Activated T-cell treated with anti-CD3 and anti-CD28 coated beads, Interleukin-2, amount 50 U/mL, for 24 hours (primary cell): Measurements from ENCODE around the gene NDUFB10.

Source experiments
- DNase-seq: peaks from one replicate; pipeline ENCODE4 v3.0.0-alpha.2; 2020
- H3K27ac Mint-ChIP-seq: 2 replicates; pipeline ENCODE4 v1.8.0; 2020; ENCODE audit warnings: mild to moderate bottlenecking, mixed read lengths
- H3K27me3 Mint-ChIP-seq: 2 replicates; pipeline ENCODE4 v1.8.0; 2020; ENCODE audit warnings: mixed read lengths
- H3K36me3 Mint-ChIP-seq: 2 replicates; pipeline ENCODE4 v1.8.0; 2020; ENCODE audit warnings: low read depth, mixed read lengths
- H3K4me1 Mint-ChIP-seq: 2 replicates; pipeline ENCODE4 v1.8.0; 2020; ENCODE audit warnings: low read depth, mixed read lengths
- H3K4me3 Mint-ChIP-seq: 2 replicates; pipeline ENCODE4 v1.8.0; 2020; ENCODE audit warnings: mild to moderate bottlenecking, moderate library complexity, mixed read lengths
- H3K9me3 Mint-ChIP-seq: 2 replicates; pipeline ENCODE4 v1.8.0; 2020; ENCODE audit warnings: mixed read lengths

The NDUFB10 gene

DNA sequence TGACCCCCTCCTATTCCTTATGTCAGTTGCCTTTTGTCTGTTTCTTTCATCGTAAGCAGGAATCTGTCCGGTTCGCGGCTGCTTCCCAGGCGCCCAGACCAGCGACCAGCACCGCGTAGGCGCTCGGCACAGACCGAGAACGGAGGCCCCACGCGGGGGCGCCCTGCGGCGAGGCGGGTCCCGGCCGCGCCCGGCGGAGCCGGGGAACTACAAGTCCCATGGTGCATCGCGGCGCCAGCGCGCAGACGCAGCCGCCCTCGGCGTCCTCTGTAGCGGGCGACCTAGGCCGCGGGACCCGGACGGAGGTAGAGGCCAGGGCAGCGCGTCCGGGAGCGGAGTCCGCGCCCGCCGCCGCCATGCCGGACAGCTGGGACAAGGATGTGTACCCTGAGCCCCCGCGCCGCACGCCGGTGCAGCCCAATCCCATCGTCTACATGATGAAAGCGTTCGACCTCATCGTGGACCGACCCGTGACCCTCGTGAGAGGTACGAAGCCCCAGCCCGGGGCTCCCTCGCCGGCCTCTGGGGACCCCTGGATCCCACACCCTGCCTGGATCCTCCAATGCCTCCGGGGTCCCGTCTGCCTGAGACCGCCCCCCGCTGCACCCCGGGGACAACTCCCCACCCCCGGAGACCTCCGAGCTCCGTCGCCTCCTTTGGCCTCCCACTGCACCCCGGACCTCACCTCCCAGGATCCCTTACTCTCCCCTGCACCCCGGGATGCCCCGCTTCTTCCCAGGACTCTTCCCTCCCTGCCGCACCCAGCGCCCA lies at the start of gene NDUFB10:
Gene NDUFB10 (plus strand): TSS at position 270 of the 771 bp plus-strand sequence. CDS start 87 bp downstream, at position 357.
- Mint-ChIP-seq H3K36me3 (peaks cover 50% of the 10 kb centered on the region), H3K9me3 (no peaks in the 10 kb centered on the region), H3K4me1 (peaks cover 38% of the 10 kb centered on the region), H3K4me3 (peak within 1 kb of the TSS; percentile 87), H3K27me3 (no peaks in the 10 kb centered on the region), H3K27ac (peak within 1 kb of the TSS; percentile 94)
- DNase-seq: peak; percentile 96

- Mint-ChIP-seq H3K4me3 (no peak overlapping the region), H3K36me3 (no peaks in the 10 kb centered on the region), H3K27me3 (peaks cover 18% of the 10 kb centered on the region), H3K27ac (no peak overlapping the region), H3K4me1 (no peaks in the 10 kb centered on the region), H3K9me3 (no peaks in the 10 kb centered on the region)
- DNase-seq: no peak
Observed at GRCh38 chr16:1909561-1910231, 49.6 kb upstream of the NDUFB10 start.

- Mint-ChIP-seq H3K27me3 (peaks cover 37% of the 10 kb centered on the region), H3K36me3 (no peaks in the 10 kb centered on the region), H3K9me3 (no peaks in the 10 kb centered on the region), H3K4me3 (no peak overlapping the region), H3K4me1 (no peaks in the 10 kb centered on the region), H3K27ac (no peak overlapping the region)
- DNase-seq: no peak
Observed at GRCh38 chr16:1911467-1912214, 47.7 kb upstream of the NDUFB10 start.

DNA sequence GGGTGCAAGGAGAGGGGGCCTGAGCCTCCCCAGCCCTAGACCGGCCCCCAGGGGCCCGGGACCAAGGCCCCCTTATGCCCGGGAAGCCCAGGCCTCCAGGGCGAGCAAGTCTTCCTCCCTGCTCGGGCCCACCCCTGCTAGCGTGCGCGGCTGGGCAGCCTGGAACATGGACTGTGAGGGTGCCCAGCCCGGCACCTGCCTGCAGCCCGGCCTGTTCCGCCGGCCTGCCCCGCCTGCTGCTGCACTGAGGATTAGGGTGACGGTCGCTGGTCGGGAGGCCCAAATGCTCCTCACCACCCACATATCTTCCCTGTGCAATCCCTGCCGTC lies 47.2 kb upstream of the NDUFB10 start:
- Mint-ChIP-seq H3K36me3 (no peaks in the 10 kb centered on the region), H3K27me3 (peaks cover 39% of the 10 kb centered on the region), H3K4me3 (no peak overlapping the region), H3K9me3 (no peaks in the 10 kb centered on the region), H3K4me1 (no peaks in the 10 kb centered on the region), H3K27ac (no peak overlapping the region)
- no peak for DNase-seq

DNA sequence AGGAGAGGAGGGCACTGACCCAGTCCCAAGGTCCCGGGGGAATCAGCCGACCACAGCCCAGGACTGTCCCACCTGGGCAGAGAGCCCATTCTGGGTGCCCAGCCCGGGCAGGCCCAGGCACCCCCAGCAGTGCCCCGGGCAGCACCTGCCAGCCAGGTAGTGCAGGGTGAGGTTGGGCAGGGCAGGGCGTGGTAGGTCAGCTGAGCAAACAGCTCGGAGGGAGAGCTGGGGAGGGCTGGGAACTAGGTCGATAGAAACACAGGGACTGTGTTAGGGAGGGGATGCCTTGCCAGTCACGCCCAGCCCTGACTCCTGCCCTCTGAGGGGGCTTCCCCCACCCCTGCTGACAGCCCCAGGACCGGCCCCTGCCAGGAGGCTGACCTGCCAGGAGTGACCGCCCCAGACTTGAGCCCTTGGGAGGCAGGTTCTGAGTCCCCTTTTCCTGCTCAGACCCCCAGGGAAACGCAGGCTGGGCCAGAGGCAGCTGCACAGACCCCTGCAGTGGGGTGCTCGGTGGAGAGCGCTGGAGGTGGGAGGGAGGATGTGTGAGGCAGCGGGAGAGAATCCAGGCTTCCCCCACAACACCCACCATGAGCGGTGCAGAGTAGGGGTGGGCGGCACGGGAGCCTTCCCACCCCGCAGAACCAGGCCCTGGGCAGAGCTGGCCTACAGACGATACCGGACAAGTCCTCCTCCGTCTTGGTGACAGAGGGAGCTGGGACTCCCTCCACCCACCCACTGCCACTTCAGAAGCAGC lies 45.8 kb upstream of the NDUFB10 start:
- no peak overlapping the region for H3K27ac Mint-ChIP-seq
- no peaks in the 10 kb centered on the region for H3K36me3 Mint-ChIP-seq
- no peak overlapping the region for H3K4me3 Mint-ChIP-seq
- peaks cover 39% of the 10 kb centered on the region for H3K27me3 Mint-ChIP-seq
- no peaks in the 10 kb centered on the region for H3K4me1 Mint-ChIP-seq
- DNase-seq: no peak
- no peaks in the 10 kb centered on the region for H3K9me3 Mint-ChIP-seq

DNA sequence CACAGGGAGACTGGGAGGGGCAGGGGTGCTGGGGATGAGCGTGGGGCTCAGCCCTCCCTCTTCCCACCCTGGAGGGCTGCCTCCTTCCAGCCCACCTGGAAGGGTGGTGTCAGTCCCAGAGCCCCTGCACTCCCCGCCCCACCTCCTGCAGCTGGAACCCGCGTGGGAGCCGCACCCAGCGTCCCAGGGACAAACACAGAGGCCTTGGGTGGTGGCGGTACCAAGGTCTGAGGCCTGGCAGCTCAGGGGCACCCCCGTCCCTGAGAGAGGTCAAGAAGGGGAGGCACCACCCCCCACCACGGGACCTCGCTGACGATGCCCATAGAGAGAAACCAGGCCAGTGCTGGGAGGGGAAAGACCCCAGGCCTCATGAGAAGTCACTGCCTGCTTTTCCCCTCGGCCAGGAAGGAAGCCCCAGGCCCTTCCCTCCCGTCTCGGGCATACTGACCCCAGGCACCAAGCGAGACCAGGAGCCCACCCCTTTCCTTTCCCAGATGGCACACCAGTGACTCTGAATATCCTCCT lies 45.2 kb upstream of the NDUFB10 start:
- Mint-ChIP-seq H3K27ac (no peak overlapping the region), H3K4me3 (no peak overlapping the region), H3K36me3 (no peaks in the 10 kb centered on the region), H3K9me3 (no peaks in the 10 kb centered on the region), H3K4me1 (no peaks in the 10 kb centered on the region), H3K27me3 (peaks cover 40% of the 10 kb centered on the region)
- DNase-seq: no peak

GRCh38 chr16:1914988-1915387 lies 44.4 kb upstream of the NDUFB10 start:
- Mint-ChIP-seq H3K27me3 (peaks cover 45% of the 10 kb centered on the region), H3K9me3 (no peaks in the 10 kb centered on the region), H3K4me3 (no peak overlapping the region), H3K36me3 (no peaks in the 10 kb centered on the region), H3K27ac (no peak overlapping the region), H3K4me1 (no peaks in the 10 kb centered on the region)
- no peak for DNase-seq

GRCh38 chr16:1915732-1916639 lies 43.4 kb upstream of the NDUFB10 start:
- DNase-seq: no peak
- Mint-ChIP-seq H3K9me3 (no peaks in the 10 kb centered on the region), H3K27ac (no peak overlapping the region), H3K4me1 (peaks cover 3% of the 10 kb centered on the region), H3K36me3 (no peaks in the 10 kb centered on the region), H3K4me3 (no peak overlapping the region), H3K27me3 (peaks cover 55% of the 10 kb centered on the region)

DNA sequence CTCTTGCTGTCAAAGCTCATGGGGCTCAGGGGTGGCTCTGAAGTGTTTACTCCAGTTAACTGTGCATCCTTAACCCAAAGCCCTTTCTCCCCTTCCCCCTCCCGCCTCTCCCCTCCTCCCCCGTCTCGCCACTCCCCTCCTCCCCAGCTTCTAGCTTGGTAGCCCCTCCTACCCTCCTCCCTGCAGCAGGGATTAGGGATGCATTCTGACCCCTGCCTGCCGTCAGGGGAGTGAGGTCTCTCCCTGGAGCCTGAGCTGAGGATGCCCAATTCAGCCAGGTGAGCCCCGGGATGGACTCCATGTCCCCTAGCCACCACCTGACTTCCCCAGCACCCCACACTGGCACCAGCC lies 42.7 kb upstream of the NDUFB10 start:
- no peak for DNase-seq
- no peak overlapping the region for H3K27ac Mint-ChIP-seq
- H3K4me3 Mint-ChIP-seq: no peak overlapping the region
- H3K9me3 Mint-ChIP-seq: no peaks in the 10 kb centered on the region
- H3K27me3 Mint-ChIP-seq: peaks cover 61% of the 10 kb centered on the region
- no peaks in the 10 kb centered on the region for H3K36me3 Mint-ChIP-seq
- peaks cover 3% of the 10 kb centered on the region for H3K4me1 Mint-ChIP-seq

DNA sequence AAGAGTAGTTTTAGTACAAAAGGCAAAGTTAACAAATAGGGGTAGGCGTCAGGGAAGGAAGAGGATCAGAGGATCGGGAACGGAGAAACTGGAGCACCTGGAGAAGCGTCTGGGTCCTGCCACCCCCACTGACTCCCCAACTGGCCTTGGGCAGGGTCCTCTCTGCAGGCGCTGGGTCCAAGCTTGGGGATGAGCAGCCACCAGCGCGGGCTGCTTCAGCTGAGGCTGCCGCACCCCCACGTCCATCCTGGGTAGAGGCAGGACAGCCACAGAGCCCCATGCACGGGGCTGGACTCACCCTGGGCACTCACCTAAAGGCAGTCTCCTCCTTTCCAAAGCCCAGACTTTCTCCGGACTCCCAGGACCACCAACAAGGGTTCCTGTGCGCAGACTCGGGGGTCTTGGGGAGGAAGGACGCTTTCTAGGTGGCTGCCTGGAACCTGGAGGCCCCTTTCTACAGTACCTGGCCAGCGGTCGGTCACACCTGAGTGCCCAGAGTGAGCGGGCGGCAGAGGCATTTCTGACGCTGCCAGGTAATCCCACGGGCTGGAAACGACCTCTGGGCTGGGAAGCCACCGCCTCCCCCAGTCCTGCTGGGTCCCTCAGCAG lies 42.2 kb upstream of the NDUFB10 start:
- Mint-ChIP-seq H3K36me3 (no peaks in the 10 kb centered on the region), H3K9me3 (no peaks in the 10 kb centered on the region), H3K4me3 (no peak overlapping the region), H3K27ac (no peak overlapping the region), H3K4me1 (peaks cover 3% of the 10 kb centered on the region), H3K27me3 (peaks cover 65% of the 10 kb centered on the region)
- DNase-seq: no peak

DNA sequence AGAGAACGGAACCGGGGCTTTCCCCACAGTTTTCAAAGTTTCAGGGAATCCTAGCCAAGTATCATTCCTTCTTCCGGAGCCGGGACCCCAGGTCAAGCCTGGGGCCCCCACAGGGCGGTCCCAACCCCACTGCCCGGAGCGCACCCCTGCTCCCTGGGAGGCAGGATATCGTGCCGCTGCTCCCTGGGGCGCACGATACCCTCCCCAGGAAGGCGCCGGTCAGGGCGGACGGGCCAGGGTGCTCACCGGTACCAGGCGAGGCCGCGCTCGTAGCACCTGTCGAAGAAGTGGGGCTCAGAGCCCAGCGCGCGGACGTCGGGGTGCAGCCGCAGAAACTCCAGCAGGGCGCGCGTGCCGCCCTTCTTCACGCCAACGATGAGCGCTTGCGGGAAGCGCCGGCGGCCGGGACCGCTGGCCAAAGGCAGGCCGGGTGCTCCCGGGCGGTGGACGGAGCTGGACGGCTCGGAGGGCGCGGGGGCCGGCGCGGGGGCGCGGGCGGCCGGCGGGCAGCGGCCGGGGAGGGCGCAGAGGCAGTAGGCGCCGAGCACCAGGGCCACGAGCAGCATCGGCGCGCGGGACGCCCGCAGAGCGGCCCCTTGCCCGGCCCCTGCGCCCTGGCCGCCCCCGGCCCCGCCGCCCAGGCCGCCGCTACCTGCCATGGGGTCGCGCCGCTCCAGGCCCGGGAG lies 41.5 kb upstream of the NDUFB10 start:
- no peak overlapping the region for H3K4me3 Mint-ChIP-seq
- no peak for DNase-seq
- H3K36me3 Mint-ChIP-seq: no peaks in the 10 kb centered on the region
- H3K9me3 Mint-ChIP-seq: no peaks in the 10 kb centered on the region
- peaks cover 3% of the 10 kb centered on the region for H3K4me1 Mint-ChIP-seq
- no peak overlapping the region for H3K27ac Mint-ChIP-seq
- H3K27me3 Mint-ChIP-seq: peaks cover 71% of the 10 kb centered on the region

DNA sequence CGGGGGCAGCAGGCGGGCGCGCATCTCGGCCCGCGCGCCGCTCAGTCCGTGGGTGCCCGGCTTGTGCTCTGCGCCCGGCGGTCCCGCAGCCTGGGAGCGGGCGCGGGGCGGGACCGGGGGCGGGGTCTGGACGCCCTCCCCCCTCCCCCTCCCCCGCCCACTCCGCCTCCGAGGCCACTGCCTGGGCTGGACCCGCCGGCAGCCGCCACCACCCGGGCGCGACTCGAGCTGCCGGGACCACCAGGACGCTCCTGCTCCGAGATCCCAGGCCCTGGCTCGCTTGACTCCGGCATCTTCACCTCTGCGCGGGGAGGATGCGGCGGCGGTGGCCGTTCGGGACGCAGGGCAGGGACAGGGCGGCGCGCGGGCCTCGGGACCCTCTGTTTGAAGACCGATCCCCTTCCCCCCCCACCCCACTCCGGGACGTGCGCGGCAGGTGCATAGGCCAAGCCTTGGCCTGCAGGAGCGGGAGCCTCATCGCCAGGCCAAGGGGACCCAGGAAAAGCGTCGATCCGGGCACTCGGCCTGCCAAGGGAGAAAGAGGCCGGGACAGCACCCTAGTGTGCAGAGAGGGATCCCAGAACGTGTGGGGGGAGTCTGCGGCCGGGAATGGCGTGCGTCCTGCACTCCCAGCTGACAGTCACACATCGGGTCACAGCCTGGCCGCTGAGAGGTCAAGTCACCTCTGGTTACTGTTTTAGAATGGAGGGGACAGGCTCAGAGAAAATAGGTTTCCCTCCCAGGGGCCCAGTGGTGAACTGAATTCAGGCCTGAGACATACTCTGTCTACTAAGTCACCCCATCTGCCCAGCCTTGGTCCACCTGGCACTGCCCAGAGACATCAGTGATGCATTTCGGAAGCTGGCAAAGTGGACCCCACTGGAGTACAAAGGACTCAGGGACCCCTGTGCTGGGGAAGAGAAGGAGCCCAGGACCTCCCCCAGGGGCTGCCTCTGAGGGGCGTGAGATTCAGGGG lies 40.7 kb upstream of the NDUFB10 start, which contains the start of gene HS3ST6:
Gene HS3ST6 (minus strand): TSS at position 65 of the 976 bp plus-strand sequence. CDS start 92 bp downstream, outside the sequence.
- H3K4me3 Mint-ChIP-seq: no peak within 1 kb of the TSS
- peaks cover 3% of the 10 kb centered on the region for H3K4me1 Mint-ChIP-seq
- H3K36me3 Mint-ChIP-seq: no peaks in the 10 kb centered on the region
- no peak within 1 kb of the TSS for H3K27ac Mint-ChIP-seq
- no peaks in the 10 kb centered on the region for H3K9me3 Mint-ChIP-seq
- peaks cover 79% of the 10 kb centered on the region for H3K27me3 Mint-ChIP-seq
- no peak for DNase-seq
